Stimulated activated CD4-positive, alpha-beta T cell treated with anti-CD3 and anti-CD28 coated beads, Interleukin-1b, Interleukin-23, amount 100 ng/mL, for 48 hours (primary cell): Measurements from ENCODE around the gene PSMD5.
A peak's percentile ranks its signal among the peaks of the same experiment; 100 is the strongest.
"Not testable (repeated sequence)": the region's sequence is repeated elsewhere in the genome, so short reads cannot be mapped to it uniquely, and the experiment has no call there.

ENCODE experiments used
- DNase-seq: peaks from one replicate; pipeline ENCODE4 v3.0.0-alpha.2; 2020

PSMD5 gene

DNA sequence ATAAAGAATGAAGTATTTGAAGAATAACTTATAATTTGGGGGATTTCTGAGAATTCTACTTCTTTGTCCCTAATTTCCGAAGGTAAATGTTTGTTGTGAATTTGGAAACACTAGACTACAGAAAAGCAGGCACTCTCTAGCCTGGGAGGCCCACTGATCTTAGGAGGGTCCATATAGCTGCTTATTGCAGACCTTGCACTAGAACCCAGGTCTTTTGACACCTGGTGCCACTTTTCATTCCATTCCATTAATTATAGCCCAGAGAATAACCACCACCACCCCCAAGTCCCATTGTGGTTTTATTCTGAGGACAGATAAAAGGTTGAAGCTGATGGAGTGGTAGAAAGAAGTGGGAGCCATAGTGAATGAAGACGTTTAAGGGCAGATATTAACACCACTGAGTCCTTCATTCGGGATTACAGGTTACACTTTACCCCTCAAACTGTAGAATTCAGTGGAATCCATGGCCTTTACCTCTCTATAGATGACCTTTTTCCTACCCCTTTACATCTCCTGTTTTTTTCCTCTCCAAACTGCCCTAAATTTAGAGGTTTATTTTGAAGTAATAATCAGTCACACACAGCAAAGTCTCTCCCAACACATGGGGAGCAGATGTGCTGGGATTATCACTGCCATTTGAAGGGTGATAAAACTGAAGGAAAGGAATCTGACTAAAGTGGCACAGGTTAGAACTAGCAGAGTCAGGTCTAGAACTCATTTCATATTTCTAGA lies 12.0 kb upstream of the PSMD5 start:
- DNase-seq, result no peak

GRCh38 chr9:120853198-120853597 lies 10.5 kb upstream of the PSMD5 start:
- no peak for DNase-seq

- DNase-seq, result no peak
Observed at GRCh38 chr9:120852240-120853010, 9.7 kb upstream of the PSMD5 start.

GRCh38 chr9:120851449-120851848 lies 8.7 kb upstream of the PSMD5 start:
- DNase-seq, result no peak

- DNase-seq, result no peak
Observed at GRCh38 chr9:120850315-120850714, 7.6 kb upstream of the PSMD5 start.

GRCh38 chr9:120846906-120847305 lies 4.2 kb upstream of the PSMD5 start:
- no peak for DNase-seq

- no peak for DNase-seq
Observed at GRCh38 chr9:120846251-120846889, 3.6 kb upstream of the PSMD5 start.

- DNase-seq, result peak; percentile 70
Observed at GRCh38 chr9:120845255-120845654, 2.5 kb upstream of the PSMD5 start.

GRCh38 chr9:120841930-120842684 lies 615 bp downstream of the PSMD5 start:
- no peak for DNase-seq

- DNase-seq, result no peak
Observed at GRCh38 chr9:120839146-120839545, 3.6 kb downstream of the PSMD5 start.

DNA sequence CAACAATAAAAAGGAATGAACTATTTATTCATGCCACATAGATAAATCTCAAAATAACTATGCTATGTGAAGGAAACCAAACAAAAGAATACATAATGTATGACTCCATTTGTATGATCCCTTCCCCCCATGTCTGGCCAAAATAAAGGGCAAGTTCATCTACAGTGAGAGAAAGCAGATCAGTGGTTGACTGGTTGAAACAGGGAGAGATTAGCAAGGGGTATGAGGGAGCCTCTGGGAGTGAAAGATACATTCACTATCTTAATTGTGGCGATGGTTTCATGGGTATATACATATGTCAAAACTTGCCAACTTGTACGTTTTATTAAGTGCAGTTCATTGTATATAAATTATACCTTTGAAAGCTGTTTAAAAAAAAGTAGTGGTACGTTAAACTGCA lies 4.8 kb downstream of the PSMD5 start:
- no peak for DNase-seq

DNA sequence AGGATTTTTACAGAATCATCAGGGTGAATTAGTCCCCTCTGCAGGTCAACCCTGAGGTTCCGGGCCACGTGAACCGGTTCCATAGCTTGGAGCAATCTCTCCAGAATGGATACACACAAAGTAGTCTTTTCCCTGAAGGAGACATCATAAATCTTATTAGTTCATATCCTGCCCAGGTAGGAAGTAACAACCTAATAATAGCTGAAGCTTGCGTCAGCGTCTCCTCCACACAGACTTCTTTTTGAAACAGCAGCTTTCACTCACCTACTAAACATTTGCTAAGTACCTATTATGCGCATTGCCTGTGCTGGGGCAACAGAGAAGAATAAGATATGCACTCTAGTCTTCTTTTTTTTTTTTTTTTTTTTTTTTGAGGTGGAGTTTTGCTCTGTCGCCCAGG lies 9.4 kb downstream of the PSMD5 start:
- no peak for DNase-seq

GRCh38 chr9:120832807-120833206 lies 9.9 kb downstream of the PSMD5 start:
- DNase-seq, result no peak

DNA sequence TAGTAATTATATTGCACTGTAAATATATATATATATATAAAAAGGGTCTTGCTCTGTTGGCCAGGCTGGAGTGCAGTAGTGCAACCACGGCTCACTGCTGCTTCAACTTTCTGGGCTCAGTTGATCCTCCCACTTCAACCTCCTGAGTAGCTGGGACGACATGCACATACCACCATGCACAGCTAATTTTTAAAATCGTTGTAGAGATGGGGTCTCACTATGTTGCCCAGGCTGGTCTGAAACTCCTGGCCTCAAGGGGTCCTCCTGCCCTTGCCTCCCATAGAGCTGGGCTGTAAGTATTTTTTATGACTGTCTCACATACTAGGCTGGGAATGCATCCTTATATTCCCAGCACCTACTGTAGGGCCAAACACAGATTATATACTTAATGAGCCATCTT lies 11.9 kb downstream of the PSMD5 start:
- no peak for DNase-seq

GRCh38 chr9:120830151-120830550 lies 12.6 kb downstream of the PSMD5 start:
- DNase-seq, result no peak

DNA sequence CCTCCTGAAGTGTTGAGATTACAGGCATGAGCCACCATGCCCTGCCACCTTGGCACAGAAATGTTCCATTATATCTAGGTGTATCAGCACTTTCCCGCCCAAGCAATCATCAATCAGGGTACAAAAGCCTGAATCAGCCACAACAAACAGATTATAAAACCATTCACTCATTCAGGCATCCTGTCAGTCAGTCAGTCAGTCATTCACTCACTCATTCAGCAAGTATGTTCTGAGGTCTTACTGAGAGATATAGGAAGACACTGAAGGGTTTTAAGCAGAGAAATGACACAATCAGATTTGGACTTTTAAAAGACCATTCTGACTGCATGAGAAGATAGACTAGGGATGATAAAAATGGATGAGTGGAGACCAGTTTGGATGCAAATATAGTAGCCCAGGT lies 13.1 kb downstream of the PSMD5 start:
- no peak for DNase-seq

- DNase-seq, result no peak
Observed at GRCh38 chr9:120820095-120820494, 22.6 kb downstream of the PSMD5 start.

GRCh38 chr9:120818595-120818994 lies 24.1 kb downstream of the PSMD5 start:
- no peak for DNase-seq

- no peak for DNase-seq
Observed at GRCh38 chr9:120815075-120815474, 27.6 kb downstream of the PSMD5 start.

GRCh38 chr9:120808931-120809330 lies 33.8 kb downstream of the PSMD5 start:
- no peak for DNase-seq

DNA sequence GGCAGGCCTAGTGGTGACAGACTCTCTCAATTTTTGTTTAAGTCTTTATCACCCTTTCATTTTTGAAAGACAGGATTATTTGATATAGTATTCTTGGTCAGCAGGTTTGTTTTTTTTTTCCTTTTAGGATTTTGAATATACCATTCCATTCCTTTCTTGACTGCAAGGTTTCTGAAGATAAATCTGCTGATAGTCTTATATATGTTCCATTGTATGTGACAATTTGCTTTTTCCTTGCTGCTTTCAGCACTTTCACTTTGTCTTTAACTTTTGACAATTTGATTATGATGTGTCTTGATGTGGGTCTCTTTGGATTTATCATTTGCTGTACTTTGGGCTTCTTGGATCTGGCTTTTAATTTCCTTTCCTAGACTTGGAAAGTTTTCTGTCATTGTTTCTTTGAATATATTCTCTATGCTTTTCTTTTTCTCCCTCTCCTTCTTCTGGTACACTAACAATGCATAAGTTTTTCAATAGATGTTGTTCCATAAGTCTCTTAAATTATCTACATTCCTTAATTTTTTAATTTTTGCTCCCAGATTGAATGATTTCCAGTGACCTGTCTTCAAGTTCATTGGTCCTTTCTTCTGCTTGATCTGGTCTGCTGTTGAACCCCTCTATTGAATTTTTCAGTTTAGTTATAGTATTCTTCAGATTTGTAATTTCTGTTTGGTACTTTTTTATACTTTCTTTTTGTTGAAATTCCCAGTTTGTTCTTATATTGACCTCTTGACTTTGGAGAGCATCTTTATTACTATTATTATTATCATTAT lies 34.9 kb downstream of the PSMD5 start:
- DNase-seq, result no peak

DNA sequence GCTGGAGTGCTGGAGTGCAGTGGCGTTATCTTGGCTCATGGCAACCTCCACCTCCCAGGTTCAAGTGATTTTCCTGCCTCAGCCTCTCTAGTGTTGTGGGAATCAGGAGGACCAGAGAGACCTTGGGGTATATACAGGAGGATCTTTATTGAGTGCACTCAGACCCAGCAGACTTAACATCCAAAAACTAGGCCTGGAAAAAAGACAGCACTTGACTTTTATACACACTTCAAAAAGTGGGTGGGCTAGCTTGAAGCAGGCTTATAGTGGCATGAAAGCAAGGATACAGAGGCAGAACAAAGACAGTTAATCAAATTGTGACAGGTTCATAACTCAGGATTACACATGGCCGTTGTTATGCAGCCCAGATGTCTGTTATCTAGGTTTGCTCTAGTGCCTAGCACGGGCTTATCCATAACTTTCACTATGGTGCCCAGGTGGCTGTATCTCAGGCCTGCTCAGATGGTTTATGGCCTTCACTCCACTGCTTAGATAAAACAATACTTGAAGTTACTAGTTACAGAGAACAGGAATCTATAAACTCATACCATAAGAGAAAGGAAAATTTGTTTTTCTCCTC lies 37.8 kb downstream of the PSMD5 start:
- not testable (repeated sequence) for DNase-seq
